GM19324 (cell line): Measurements from ENCODE around the gene KIF12.

ENCODE experiments used
- ATAC-seq: cut with Tn5 transposase; IDR thresholded peaks from one replicate; pipeline ENCODE4 v1.9.1; 2021; ENCODE audit warnings: mild to moderate bottlenecking, moderate library complexity; ENCODE audit not compliant: unreplicated experiment, low FRiP score

Gene KIF12

DNA sequence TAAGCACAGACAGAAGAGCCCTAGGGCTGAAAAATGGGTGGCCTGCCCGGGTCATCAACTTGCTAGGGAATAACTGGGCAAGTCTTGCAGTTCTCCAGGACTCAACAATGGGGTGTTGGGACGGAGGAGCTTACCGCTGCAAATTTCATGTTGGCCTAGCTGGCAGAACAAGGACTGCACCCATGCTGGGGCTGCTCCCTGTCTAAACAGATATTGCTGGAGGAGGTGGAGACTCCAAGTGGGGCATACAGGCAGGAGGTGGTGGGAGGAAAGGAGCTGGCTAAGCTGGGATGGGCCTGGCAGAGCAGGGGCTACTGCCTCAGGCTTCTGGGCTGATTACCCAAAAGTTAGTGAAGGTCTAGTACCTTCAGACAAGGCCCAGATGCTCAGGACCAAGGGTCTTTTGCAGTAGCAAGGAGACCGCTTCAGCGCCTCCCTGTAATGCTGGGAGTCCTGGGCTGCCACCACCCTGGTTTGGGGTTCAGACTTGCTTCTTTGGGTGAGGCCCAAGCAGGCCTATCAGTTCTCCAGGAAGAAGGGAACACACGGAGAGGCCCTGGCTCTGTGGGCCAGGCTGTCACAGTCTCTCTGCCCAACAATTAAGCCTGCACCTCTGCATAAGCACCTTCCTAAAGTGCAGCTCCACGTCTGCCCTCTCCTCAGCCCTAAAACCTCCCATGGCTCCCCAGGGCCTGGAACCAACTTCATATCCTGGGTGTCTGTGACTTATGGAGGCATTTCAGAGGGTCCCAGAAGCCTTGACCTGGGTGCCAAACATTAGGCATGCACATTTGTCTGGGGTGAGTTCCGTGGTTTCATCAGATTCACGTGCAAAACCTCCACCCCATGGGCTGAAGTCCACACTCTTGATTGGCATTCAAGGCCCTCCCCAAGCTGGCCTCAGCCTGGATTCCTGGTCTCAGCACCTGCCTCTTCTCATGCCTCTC, 24.2 kb upstream of the KIF12 start:
- no peak for ATAC-seq

DNA sequence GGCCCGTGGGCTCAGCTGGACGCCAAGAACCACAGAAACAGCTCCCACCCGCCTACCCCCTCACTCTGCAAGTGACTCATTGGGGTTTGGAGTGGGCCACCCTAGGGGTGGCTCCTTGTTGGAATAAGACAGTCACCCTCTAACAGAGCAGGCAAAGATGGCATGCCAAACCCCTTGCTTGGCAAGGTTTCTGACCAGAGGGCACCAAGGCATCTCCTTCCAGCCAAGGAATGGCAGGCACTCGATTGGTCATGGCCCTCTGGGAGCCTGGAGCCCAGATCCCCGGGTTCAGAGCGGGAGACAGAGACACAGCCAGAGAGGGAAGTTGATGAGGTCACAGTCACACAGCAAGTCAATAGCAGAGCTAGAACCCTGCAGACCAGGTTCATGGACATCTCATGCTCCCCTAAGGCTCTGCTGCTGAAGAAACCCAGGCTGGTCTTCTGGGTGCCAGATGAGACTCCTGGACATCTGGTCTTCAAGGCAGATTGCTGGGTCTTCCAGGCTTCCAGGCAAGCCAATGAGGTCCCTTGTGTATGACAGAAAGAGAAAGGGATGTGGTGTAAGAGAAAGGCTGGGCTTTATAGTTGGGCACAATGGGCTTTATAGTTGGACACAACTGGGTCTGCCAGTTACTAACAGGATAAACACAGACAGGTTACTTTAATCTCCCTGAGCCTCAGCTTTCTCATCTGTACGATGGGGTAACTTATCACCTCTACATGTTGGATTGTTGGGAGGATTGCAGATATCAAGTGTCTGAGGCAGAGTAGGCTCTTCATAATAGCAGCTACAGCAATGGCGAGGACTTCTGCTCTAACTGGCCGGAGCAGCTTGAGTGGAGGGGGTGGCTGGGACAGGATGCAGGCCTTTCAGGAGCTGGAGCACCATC, 23.3 kb upstream of the KIF12 start:
- no peak for ATAC-seq

DNA sequence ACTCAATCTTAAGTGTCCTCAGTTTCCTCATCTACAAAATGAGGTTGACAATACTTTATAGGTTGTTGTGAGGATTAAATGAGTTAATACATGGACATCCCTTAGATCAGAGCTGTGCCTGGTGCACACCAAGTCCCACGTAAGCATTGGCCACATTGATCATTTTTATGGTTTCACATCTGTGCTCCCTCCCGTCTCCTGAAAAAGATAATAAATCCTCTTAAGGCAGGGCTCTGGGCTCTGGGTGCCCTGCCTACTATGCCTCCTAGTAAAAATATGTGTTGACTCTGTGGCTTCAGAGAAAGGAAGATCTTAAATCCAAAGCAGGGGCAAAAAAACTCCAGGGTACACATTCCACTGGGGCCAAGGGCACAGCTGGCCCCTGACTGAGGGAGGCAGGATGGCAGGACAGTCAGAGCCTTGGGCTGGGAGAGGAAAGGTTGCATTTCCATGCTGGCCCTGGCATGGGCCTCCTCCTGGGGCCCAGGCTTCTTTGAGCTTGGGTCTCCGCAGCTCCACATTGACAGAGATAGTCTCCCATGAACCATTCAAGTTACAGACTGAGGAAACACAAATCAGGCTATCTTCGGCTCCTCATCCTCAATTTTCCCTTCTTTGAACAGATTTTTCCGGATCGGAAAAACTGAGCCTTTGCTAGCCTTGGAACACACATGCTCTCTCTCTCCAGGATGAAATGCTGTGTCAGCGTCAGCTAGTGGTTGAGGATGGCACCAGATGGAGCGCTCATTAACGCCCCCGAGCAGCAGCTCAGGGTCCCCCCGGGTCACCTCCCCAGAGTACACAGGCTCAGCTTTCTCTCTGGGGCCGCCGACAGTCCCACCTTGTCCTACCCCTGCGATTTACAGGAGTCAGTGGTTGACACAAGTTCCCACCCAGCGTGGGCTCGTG, 22.4 kb upstream of the KIF12 start:
- ATAC-seq = no peak

DNA sequence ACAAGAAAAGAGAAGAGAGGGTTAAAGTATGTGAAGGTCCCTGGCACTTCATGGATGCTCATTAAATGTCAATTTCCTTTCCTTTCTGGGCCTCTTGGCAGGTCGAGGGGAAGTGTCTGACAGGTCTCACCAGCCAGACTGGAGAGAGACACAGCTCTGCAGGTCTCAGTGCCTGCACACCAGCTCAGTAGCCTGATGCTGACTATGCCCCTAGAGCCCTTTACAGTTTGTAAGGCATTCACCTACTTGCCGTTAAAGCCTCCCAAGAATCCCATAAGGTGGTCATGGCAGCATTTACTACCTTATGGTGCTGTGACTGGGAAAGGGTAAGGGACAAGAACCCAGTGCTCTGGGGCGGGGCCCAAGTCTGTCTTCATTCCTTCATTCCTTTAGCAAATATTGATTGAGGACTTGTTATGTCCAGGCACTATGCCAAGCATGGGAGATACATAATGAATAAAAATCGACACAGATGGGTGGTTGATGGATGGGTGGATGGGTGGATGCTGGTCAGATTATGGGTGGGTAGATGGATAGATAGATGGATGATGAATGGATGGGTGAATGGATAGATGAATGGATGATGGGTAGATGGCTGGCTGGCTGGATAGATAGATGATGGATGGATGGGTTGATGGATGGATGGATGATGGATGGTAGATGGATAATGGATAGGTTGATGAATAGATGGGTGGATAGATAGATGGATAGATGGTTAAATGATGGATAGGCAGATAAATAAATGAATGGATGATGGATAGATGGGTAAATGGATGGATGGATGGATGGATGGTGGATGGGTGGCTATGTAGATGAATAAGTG, 21.3 kb upstream of the KIF12 start:
- ATAC-seq = no peak

DNA sequence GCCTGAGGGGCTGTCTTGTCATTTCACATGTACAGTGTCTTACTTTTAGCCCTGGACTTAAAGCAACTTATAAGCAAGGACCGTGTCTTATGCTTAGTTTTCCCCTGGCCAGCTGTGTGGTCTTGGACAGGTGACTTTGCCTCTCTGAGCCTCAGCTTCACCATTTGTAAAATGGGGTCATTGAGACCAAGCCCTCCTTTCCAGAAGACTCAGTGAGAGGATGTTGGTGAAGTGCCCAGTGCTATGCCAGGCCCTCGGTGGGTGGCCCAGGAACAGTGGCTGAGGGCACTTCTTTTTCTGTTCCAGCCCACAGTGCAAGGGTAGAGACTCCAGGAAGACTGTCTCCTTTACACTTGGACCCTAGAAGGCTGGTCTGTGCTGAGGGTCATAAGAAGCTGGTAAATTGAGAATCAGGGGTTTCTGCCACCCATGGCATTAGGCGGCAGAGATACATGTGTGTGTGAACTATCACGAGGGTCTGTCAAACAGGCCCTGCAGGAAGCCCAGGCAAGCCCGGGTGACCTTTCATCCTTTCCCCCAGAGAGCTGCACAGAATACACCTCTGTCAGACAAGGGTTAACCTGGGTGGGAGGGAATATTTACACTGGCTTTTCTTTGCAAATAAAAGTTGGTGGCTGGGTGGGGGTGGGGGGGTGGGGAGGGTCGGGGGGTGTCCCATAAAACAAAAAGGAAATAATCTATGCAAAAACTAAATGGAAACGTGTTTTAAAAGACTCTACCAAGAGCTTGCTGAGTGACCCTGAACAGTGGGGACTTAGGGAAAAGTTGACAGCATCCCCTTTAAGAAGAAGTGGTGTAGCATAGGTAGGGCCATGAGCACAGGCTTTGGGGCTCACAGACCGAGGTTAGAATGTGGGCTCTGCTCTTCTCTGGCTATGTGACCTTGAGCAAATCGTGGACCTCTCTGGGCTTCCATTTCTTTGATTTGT, 20.4 kb upstream of the KIF12 start:
- no peak for ATAC-seq

DNA sequence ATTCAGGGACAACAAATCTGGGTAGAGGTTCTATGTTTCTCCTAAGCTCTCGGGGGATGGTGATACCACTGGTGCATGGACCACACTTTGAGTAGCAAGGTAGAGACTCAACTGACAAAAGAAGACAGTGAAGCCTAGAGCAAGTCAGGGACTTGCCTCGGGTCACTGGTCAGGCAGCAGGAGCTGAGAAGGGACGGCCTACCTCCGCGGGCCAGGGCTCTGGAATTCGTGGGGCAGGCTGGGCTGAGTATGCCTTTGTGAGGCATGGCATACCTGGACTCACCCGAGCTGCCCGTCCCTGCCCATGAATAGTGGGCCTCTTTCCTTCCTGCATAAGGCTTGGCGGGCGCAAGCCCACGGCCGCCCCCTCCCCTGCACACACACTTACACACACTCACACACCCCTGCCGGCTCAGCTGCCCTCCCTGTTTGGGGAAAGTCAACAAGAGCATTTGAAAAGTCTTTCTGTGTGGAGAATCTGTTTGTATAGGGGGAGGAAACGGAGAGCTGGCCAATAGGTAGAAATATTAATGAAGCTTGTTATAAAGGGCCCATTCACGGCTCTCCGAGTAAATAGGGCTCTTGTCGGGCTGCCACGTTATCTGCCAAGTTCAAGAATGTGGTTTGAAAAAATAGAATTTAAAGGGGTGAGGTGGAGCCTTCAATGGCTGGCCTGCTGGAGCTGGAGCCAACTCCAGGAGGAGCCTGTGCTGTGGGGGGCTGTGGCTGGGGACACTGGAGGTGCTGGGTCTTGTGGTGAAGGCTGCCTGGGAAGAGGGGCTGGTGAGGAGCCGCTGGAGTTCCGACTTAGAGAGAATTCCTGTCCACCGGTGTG, 19.1 kb upstream of the KIF12 start:
- ATAC-seq = no peak

DNA sequence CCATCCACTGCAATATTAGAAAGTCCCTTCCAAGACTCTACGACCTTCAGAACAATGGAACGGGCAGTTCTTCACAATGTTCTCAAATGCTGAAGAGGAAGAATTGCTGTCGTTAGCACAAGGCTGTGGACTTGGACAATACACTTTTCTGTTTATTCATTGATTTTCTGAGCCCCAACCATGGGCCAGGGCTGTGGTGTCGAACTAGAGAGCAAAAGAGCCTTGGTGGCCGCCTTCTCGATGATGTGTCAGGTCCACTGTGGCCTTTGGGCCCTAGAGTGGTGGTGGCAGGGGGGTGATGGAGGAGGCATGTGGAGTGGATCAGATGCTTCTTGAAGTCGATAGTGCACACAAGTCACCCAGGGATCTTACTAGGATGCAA, 18.5 kb upstream of the KIF12 start:
- no peak for ATAC-seq

DNA sequence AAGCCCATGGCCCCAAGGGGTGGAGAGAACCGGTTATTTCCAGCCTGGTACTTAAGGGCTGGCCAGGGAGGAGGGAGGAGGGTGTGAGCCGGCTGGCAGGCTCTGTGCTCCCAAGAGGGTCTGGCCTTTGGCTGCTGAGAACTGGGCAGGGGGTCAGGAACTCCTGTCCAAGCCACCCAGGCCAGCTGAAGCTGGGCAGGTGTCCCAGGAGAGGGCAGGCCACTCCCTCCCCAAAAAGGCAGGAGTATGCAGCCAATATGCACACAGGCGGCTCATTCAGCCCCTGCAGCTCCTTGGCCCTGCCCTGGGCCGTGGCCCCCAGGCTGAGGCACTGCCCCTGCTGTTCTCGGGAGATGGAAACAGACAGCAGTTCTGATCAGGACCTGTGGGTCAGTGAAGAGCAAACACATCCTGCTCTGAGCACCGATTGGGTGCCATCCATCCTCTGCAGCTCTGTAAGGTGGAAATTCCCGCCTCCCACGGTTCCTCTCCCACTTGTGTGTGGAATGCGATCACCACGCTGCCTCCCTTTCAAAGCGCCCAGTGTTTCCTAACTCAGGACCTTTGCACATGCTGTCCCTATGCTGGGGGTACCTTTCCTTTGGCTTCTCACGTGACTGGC, 17.1 kb upstream of the KIF12 start:
- ATAC-seq = no peak

DNA sequence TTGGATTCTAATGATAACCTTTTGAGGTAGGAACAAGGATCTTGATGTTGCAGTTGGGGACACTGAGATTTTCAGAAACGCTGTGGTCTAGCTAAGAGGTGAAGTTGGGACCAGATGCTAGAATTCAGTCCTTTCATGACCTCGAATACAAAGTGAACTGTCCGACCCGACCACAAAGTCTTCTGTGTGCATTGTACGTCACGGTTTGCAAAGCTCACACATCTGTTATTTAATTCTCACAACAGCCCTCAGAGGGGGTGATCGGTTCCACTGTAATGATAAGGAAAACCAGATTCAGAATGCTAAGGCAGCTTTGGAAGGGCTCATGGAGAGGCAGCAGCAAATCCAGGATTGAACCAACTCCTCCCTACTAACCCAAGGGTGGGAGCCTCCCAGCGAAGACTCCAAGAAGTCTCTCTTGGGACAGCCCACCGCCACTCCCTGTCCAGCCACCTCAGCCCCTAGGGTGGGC, 16.6 kb upstream of the KIF12 start:
- ATAC-seq = no peak

DNA sequence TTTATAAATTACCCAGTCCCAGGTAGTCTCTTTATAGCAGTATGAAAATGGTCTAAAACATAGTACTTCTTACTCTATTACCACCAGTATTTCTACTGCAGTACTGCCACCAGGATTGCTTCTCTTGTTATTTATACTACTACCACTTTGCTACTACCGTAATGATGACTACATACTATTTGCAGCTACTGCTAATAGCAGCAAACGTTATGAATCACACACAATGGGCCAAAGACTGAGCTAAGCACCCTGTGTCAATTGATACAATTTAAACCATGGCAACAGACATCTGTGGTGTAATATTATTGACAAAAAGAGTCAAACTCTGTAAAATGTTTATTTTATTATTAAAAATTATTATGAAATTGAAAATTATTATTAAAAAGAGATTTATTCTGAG, 15.3 kb upstream of the KIF12 start:
- no peak for ATAC-seq

DNA sequence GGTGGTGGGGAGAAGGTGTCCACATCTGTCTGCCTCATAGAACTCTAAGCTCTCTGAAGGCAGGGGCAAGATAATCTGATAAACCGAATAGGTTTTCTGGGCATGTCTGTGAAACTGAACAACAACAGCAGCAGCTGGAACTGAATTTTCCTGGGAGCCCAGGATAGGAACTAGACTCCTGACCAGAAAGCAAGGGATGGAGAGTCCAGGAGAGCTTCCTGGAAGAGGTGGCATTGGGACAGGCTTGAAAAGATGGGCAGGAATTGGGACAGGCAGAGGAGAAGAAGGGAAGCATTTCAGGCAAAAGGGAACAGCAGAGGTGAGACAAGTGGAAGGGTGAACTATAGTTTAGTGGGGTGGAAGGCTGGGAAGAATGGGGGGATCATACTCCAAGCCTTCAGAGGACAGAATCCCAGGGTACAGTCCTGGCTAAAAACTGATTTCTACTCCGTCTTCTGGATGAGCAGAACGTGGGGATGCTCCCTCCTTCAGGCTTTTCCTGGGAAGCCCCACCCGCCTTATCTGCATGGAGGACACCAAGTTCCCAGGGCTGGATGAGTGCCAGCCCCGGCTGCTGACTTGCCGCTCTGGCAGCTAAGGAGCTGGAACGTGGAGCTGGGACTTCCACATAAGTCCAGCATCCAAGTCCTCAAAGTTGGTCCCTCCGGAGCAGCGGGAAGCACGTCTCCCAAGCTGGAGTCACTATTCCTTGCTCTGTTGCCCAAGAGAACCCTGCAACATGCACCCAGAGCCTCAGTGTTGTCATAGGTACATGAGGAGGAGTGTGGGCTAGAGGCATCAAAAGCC, 13.9 kb upstream of the KIF12 start:
- no peak for ATAC-seq

DNA sequence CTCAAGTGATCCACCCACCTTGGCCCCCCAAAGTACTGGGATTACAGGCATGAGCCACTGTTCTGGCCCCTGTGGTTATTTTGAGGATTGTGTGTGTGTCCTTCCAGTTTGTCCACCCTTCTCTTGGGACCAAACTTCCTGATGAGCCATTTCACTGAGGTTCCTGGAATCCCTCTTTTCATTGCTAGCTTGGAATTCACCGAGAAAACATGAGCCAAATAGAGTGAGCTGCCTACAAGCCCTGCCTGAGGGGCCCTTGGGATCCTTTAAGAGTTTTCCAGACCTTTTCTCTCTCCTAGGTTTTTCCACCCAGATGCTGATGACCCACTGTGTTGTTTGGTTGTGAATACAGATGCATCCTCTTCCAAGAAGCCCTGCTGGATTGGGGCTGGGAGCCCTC, 13.2 kb upstream of the KIF12 start:
- no peak for ATAC-seq

DNA sequence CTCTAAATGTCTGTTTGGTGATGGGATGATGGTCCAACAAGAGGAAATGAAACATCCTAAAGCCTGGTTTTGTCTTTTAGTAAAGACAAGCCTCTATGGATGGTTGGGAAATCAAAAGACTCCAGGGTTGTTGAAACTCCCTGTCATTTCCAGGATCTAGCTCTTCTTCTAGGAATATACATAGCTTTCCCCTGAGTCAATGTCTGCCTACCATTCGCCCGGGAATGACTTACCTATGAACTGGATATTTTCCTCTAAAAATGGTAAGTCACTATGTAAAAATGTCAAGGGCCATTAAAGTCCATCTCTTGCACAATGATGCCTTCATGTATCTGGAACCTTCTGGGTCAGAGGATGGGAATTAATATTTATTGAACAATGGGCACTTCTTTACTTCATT, 11.1 kb upstream of the KIF12 start:
- no peak for ATAC-seq

DNA sequence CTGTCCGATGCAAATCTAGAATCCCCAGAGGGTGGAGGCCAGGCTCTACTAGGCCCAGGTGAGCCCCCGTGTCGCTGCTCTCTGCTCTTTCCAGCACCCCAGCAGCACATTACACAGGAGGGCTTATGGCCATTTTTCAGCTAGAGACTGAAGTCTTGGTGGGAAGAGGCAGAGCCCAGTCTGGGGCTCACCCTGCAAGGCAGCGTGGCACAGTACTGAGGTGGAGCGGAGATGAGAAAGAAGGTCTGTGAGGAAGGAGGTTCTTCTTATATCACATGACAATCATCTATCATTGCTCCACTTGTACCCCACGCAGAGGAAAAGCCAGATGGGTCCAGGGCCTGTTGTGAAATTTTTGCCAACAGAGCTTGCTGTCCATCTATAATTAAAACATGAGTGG, 10.0 kb upstream of the KIF12 start:
- no peak for ATAC-seq

DNA sequence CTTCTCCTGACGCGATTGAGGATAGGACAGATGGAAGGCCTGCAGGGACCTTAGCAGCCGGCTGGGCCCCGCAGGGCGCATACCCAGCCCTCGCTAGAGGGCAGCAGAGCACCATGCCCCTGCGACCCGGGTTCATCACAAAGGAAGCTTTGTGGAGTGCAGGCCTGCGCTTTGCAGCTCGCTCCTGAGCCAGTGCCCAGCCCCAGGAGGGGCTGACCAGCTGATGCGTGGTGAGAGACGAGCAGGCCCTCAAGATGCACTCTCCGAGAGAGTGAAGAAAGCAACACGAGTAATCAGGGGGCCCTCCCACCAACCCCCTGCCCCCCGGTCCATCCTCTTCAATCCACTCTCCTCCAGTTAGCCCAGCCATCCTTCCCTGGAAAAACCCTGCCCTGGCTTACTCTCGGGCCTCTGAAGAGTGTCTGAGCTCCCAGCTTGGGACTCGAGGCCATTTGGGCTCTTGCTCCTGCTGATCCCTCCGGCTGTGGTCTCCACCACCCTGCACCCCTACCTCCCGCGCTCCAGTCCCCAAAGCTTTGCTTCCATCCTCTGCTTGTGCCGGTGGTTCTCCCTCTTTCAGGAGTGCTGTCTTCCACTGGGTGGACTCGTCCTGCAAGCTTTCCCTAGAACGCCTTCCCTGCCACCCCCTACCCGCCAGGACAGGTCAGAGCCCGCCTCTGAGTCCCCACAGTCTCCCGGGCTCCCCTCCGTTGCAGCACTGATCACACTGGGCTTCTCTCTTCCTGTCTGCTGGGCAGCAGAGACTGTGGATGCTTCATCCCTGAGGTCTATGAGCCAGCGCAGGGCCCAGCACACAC, 9.1 kb upstream of the KIF12 start:
- peak; percentile 49 for ATAC-seq
